Urothelium cell line (cell line): Measurements from ENCODE around the gene RAMP1.

Experiments
- DNase-seq: peaks from one replicate; pipeline ENCODE4 v3.0.0; 2011; ENCODE audit warnings: low spot score, mixed read lengths
- FAIRE-seq: peaks from 2 replicates; lab custom pipeline; 2011; peaks lifted over from hg19 to GRCh38; lab: Jason Lieb, UNC

Gene RAMP1

GRCh38 chr2:237876061-237876526, 16.7 kb downstream of the RAMP1 start:
- FAIRE-seq: no peak
- no peak for DNase-seq

- FAIRE-seq (no peak), DNase-seq (no peak)
These were observed 17.1 kb downstream of the RAMP1 start for GRCh38 chr2:237876532-237876931.

- DNase-seq (no peak), FAIRE-seq (no peak)
These were observed 17.6 kb downstream of the RAMP1 start for GRCh38 chr2:237876951-237877491.

- no peak for FAIRE-seq
- DNase-seq: no peak
These were observed 18.3 kb downstream of the RAMP1 start for GRCh38 chr2:237877576-237878307.

- DNase-seq: no peak
- no peak for FAIRE-seq
These were observed 19.1 kb downstream of the RAMP1 start for GRCh38 chr2:237878321-237879057.

GRCh38 chr2:237879058-237879430, 19.6 kb downstream of the RAMP1 start:
- FAIRE-seq (no peak), DNase-seq (no peak)

GRCh38 chr2:237879991-237880560, 20.7 kb downstream of the RAMP1 start:
- no peak for FAIRE-seq
- DNase-seq: no peak

GRCh38 chr2:237882510-237883481, 23.4 kb downstream of the RAMP1 start:
- FAIRE-seq: no peak
- DNase-seq: no peak

GRCh38 chr2:237883951-237884446, 24.6 kb downstream of the RAMP1 start:
- FAIRE-seq: no peak
- DNase-seq: no peak

- DNase-seq (no peak), FAIRE-seq (no peak)
These were observed 25.3 kb downstream of the RAMP1 start for GRCh38 chr2:237884681-237885080.

GRCh38 chr2:237885111-237885930, 25.9 kb downstream of the RAMP1 start:
- no peak for DNase-seq
- FAIRE-seq: no peak

- DNase-seq (no peak), FAIRE-seq (no peak)
These were observed 26.7 kb downstream of the RAMP1 start for GRCh38 chr2:237885931-237886684.

- DNase-seq (no peak), FAIRE-seq (no peak)
These were observed 27.5 kb downstream of the RAMP1 start for GRCh38 chr2:237886685-237887481.

GRCh38 chr2:237888389-237888788, 29.0 kb downstream of the RAMP1 start:
- FAIRE-seq (no peak), DNase-seq (no peak)

- no peak for DNase-seq
These were observed 29.6 kb downstream of the RAMP1 start for GRCh38 chr2:237889016-237889415.

GRCh38 chr2:237889811-237890210, 30.4 kb downstream of the RAMP1 start:
- DNase-seq (no peak), FAIRE-seq (no peak)

More at GRCh38 chr2:237889016-237889415, 29.6 kb downstream of the RAMP1 start:
- no peak for FAIRE-seq

- no peak for DNase-seq
- FAIRE-seq: no peak
These were observed 33.1 kb downstream of the RAMP1 start for GRCh38 chr2:237892478-237892877.
